IMR-90 (cell line): Measurements from ENCODE around the gene PLXNC1. TPM values are rescaled to one million over a fixed set of nuclear protein-coding genes. Genes with fewer than 3 reads are reported as not detected.

ENCODE experiments used
- ATAC-seq: fragments of 200-7000 bp; cut with Tn5 transposase; 2 replicates; pipeline ENCODE4 v1.9.1; 2020; ENCODE audit warnings: low read depth, mild to moderate bottlenecking, moderate library complexity
- BruUV-seq: library from RNA; stranded (reverse); fragments of 400-500 nt; replicated peaks from 2 replicates; lab custom pipeline; 2021; lab: Mats Ljungman, UMichigan
- CTCF ChIA-PET: fragments of 300-600 bp; formaldehyde crosslinking; extraction: SDS; loops from one replicate; lab custom pipeline; 2021; ENCODE audit warnings: antibody characterized with exemption; lab: Yijun Ruan, JAX
- POLR2A ChIA-PET: fragments of 300-600 bp; sonication (Branson Sonifier 250); formaldehyde crosslinking; loops from one replicate; lab custom pipeline; 2022; ENCODE audit warnings: antibody characterized with exemption; ENCODE audit not compliant: unreplicated experiment; lab: Charles Lee
- DNase-seq: peaks from one replicate; pipeline ENCODE4 v3.0.0; 2013
- H2AFZ ChIP-seq: replicated peaks from 2 replicates; pipeline ENCODE3; 2013; ENCODE audit warnings: low read length, mild to moderate bottlenecking; ENCODE audit not compliant: poor library complexity
- H2AK5ac ChIP-seq: 2 replicates; pipeline ENCODE4 v1.6.1; 2013; ENCODE audit warnings: low read depth, low read length, inconsistent platforms
- H2AK9ac ChIP-seq: replicated peaks from 2 replicates; pipeline ENCODE3; 2013; ENCODE audit warnings: mild to moderate bottlenecking, low read depth, low read length, moderate library complexity; ENCODE audit not compliant: poor library complexity
- H2BK120ac ChIP-seq: 2 replicates; pipeline ENCODE4 v1.6.1; 2013; ENCODE audit warnings: low read depth, low read length, inconsistent platforms
- H2BK15ac ChIP-seq: 3 replicates; pipeline ENCODE4 v1.6.1; 2013; ENCODE audit warnings: low read depth, low read length, inconsistent platforms
- H2BK20ac ChIP-seq: 2 replicates; pipeline ENCODE4 v1.6.1; 2013; ENCODE audit warnings: low read depth, mild to moderate bottlenecking, inconsistent platforms, low read length, moderate library complexity
- H2BK5ac ChIP-seq: 2 replicates; pipeline ENCODE4 v1.6.1; 2013; ENCODE audit warnings: mild to moderate bottlenecking, low read depth, low read length, inconsistent platforms; ENCODE audit not compliant: poor library complexity, severe bottlenecking
- H3K14ac ChIP-seq: replicated peaks from 2 replicates; pipeline ENCODE4 v1.6.1; 2013; ENCODE audit warnings: low read depth, low read length, inconsistent platforms
- H3K18ac ChIP-seq: 2 replicates; pipeline ENCODE4 v1.6.1; 2013; ENCODE audit warnings: low read depth, low read length, control low read depth
- H3K23ac ChIP-seq: 2 replicates; pipeline ENCODE4 v1.6.1; 2013; ENCODE audit warnings: low read depth, low read length, inconsistent platforms
- H3K27ac ChIP-seq: 2 replicates; pipeline ENCODE4 v1.5.1; 2013; ENCODE audit warnings: mild to moderate bottlenecking, control low read depth, low read length; ENCODE audit not compliant: insufficient read depth
- H3K27me3 ChIP-seq: 2 replicates; pipeline ENCODE4 v1.6.1; 2013; ENCODE audit warnings: low read length; ENCODE audit not compliant: control insufficient read depth, insufficient read depth
- H3K36me3 ChIP-seq: 2 replicates; pipeline ENCODE4 v1.6.1; 2013; ENCODE audit warnings: low read length, mixed read lengths; ENCODE audit not compliant: control insufficient read depth, insufficient read depth
- H3K4ac ChIP-seq: 2 replicates; pipeline ENCODE4 v1.6.1; 2013; ENCODE audit warnings: low read depth, low read length, inconsistent platforms
- H3K4me1 ChIP-seq: 2 replicates; pipeline ENCODE4 v1.6.1; 2013; ENCODE audit warnings: low read length, mixed read lengths; ENCODE audit not compliant: control insufficient read depth, insufficient read depth
- H3K4me2 ChIP-seq: 2 replicates; pipeline ENCODE4 v1.6.1; 2013; ENCODE audit warnings: low read depth, mild to moderate bottlenecking, control low read depth, low read length, moderate library complexity
- H3K4me3 ChIP-seq: 2 replicates; pipeline ENCODE4 v1.5.1; 2013; ENCODE audit warnings: low read depth, mild to moderate bottlenecking, control low read depth, low read length, moderate library complexity; ENCODE audit not compliant: insufficient read depth
- H3K56ac ChIP-seq: 2 replicates; pipeline ENCODE4 v1.6.1; 2013; ENCODE audit warnings: low read length, inconsistent platforms; ENCODE audit not compliant: insufficient read depth; ENCODE audit errors: extremely low read depth
- H3K79me1 ChIP-seq, 2 experiments: 2 replicates each; pipeline ENCODE4 v1.6.1; 2013; ENCODE audit warnings: low read length in 2 of 2, inconsistent platforms in 1 of 2, low read depth in 1 of 2
- H3K9ac ChIP-seq: 2 replicates; pipeline ENCODE4 v1.6.1; 2013; ENCODE audit warnings: low read depth, low read length, control low read depth
- H3K9me1 ChIP-seq: 2 replicates; pipeline ENCODE4 v1.6.1; 2013; ENCODE audit warnings: low read length, inconsistent platforms; ENCODE audit not compliant: insufficient read depth
- H3K9me3 ChIP-seq: 2 replicates; pipeline ENCODE4 v1.6.1; 2013; ENCODE audit warnings: low read length; ENCODE audit not compliant: control insufficient read depth, insufficient read depth
- H4K20me1 ChIP-seq: 2 replicates; pipeline ENCODE4 v1.6.1; 2013; ENCODE audit warnings: low read length, inconsistent platforms; ENCODE audit not compliant: insufficient read depth
- H4K5ac ChIP-seq: 2 replicates; pipeline ENCODE4 v1.6.1; 2013; ENCODE audit warnings: mild to moderate bottlenecking, low read depth, low read length, control low read depth
- H4K8ac ChIP-seq, 2 experiments: 2 replicates each; pipeline ENCODE4 v1.6.1; 2013; ENCODE audit warnings: low read depth in 2 of 2, low read length in 2 of 2, control low read depth in 1 of 2, inconsistent platforms in 1 of 2
- H4K91ac ChIP-seq: 2 replicates; pipeline ENCODE4 v1.6.1; 2013; ENCODE audit warnings: low read depth, low read length, inconsistent platforms; ENCODE audit not compliant: insufficient read depth
- MAFK ChIP-seq: IDR thresholded peaks from 2 replicates; pipeline ENCODE4 v1.6.1; 2012; ENCODE audit warnings: low read depth, low read length, improper control_type of control experiment
- MXI1 ChIP-seq: IDR thresholded peaks from 2 replicates; pipeline ENCODE4 v1.6.1; 2012; ENCODE audit warnings: low read depth, mild to moderate bottlenecking, low read length, moderate library complexity, borderline replicate concordance
- RAD21 ChIP-seq: IDR thresholded peaks from 2 replicates; pipeline ENCODE4 v1.6.1; 2012; ENCODE audit warnings: low read length, improper control_type of control experiment
- WGBS, 2 experiments: methylation state at CpG; one replicate each; pipeline versions ENCODE4 v1.1.5 to v1.1.7; 2013; ENCODE audit warnings: missing lambda C conversion rate in 2 of 2; ENCODE audit not compliant: insufficient read length in 1 of 2; ENCODE audit errors: extremely low coverage in 2 of 2; 5-methylcytosine and 5-hydroxymethylcytosine counted together
- dilution Hi-C: fragments of 300-500 bp; cut with HindIII; formaldehyde crosslinking; loops from one replicate; pipeline ENCODE4 v1.14.3; 2018; ENCODE audit warnings: low sequenced_read_pairs; ENCODE audit not compliant: unreplicated experiment
- in situ Hi-C: fragments of 300-500 bp; cut with MboI; formaldehyde crosslinking; loops from 3 replicates; pipeline ENCODE4 v1.14.3; 2019; ENCODE audit warnings: low sequenced_read_pairs, inconsistent platforms, mixed read lengths
- intact Hi-C: fragments of 100-400 bp; cut with micrococcal nuclease; formaldehyde crosslinking; loops from 2 replicates; pipeline ENCODE4 v1.10.0; 2022
- polyA plus RNA-seq, 3 experiments: library from polyadenylated mRNA; depleted of rRNA; stranded (reverse); fragments of >200 nt; gene quantifications; 2 replicates each; pipeline ENCODE4 v1.2.3, GENCODE V29; 2012; ENCODE audit warnings: low replicate concordance in 1 of 3
- total RNA-seq: library from RNA; depleted of rRNA; stranded (reverse); fragments of >200 nt; gene quantifications from 2 replicates; pipeline ENCODE4 v1.2.3, GENCODE V29; 2012
- TF ChIP-seq, protein P1 (sequence below): fragments of 150-350 bp; IDR thresholded peaks from 2 replicates; pipeline ENCODE4 v1.6.1; 2017; ENCODE audit warnings: mild to moderate bottlenecking, antibody characterized with exemption, low read length, low read depth
- TF ChIP-seq, protein P2 (sequence below): fragments of 150-350 bp; IDR thresholded peaks from 2 replicates; pipeline ENCODE4 v1.6.1; 2016; ENCODE audit warnings: low read depth, mild to moderate bottlenecking, low read length, moderate library complexity, borderline replicate concordance

Gene PLXNC1
- total and polyA plus RNA-seq, 2 of the 4 experiments (the other 2 are of a cell fraction): 1.0 to 1.6 TPM

DNA sequence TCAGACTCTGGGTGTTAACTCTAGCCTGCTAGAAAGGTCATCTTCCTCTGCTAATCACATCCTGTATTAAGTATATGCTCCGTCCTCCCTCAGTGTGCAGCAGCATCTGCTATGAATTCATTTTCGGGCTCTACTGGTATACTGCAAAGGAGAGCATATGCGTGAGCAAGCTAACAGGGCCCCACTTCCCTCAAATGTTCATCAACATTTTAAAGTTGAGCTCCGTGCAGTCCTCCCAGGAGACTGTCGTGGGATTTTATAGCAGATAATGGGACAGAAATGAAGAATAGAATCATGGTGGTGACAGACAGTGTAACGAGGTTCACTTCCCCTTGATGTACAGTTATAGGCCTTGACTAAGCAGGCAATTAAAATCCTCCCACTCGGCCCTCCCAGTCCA, 131.7 kb downstream of the PLXNC1 start:
- H4K8ac ChIP-seq: no peak overlapping the region
- H4K20me1 ChIP-seq: no peaks in the 10 kb centered on the region
- ChIA-PET POLR2A (no interaction called here), CTCF (no interaction called here)
- no peak overlapping the region for H3K4me3 ChIP-seq
- ATAC-seq (no peak), DNase-seq (no peak)
- peaks cover 2% of the 10 kb centered on the region; the same call in 1 of the 2 replicates for H3K4me1 ChIP-seq
- H3K36me3 ChIP-seq: no peaks in the 10 kb centered on the region
- intact Hi-C loops: no loop called here
- no peak overlapping the region for H3K9ac ChIP-seq
- H3K14ac ChIP-seq: no peak overlapping the region
- peaks cover 4% of the 10 kb centered on the region for H3K27me3 ChIP-seq
- no peak overlapping the region for H2BK20ac ChIP-seq
- no peak overlapping the region for H4K91ac ChIP-seq
- H3K56ac ChIP-seq: no peak overlapping the region
- no peak overlapping the region for H4K5ac ChIP-seq
- no peaks in the 10 kb centered on the region for H3K9me3 ChIP-seq
- dilution Hi-C loops: no loop called here
- TF ChIP-seq MXI1 (no peak), RAD21 (no peak), MAFK (no peak)
- TF ChIP-seq, protein P1, sequence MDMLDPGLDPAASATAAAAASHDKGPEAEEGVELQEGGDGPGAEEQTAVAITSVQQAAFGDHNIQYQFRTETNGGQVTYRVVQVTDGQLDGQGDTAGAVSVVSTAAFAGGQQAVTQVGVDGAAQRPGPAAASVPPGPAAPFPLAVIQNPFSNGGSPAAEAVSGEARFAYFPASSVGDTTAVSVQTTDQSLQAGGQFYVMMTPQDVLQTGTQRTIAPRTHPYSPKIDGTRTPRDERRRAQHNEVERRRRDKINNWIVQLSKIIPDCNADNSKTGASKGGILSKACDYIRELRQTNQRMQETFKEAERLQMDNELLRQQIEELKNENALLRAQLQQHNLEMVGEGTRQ: no peak
- TF ChIP-seq, protein P2, sequence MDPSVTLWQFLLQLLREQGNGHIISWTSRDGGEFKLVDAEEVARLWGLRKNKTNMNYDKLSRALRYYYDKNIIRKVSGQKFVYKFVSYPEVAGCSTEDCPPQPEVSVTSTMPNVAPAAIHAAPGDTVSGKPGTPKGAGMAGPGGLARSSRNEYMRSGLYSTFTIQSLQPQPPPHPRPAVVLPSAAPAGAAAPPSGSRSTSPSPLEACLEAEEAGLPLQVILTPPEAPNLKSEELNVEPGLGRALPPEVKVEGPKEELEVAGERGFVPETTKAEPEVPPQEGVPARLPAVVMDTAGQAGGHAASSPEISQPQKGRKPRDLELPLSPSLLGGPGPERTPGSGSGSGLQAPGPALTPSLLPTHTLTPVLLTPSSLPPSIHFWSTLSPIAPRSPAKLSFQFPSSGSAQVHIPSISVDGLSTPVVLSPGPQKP: no peak
- in situ Hi-C loops: no loop called here
- H2AK9ac ChIP-seq: no peak overlapping the region
- no peak overlapping the region for H3K4me2 ChIP-seq
- H3K27ac ChIP-seq: no peak overlapping the region
- no peak overlapping the region for H2BK5ac ChIP-seq
- no peaks in the 10 kb centered on the region for H3K79me1 ChIP-seq
- no peak overlapping the region for H2BK120ac ChIP-seq
- H3K23ac ChIP-seq: no peak overlapping the region
- BruUV-seq: no TSS peak
- no CpG with 5 or more reads among the region's 7 CpGs for WGBS, 2 experiments
- H2BK15ac ChIP-seq: no peak overlapping the region
- H2AFZ ChIP-seq: no peak overlapping the region
- H3K9me1 ChIP-seq: peaks cover 3% of the 10 kb centered on the region; the same call in 1 of the 2 replicates
- H2AK5ac ChIP-seq: no peak overlapping the region
- H3K18ac ChIP-seq: no peak overlapping the region
- H3K4ac ChIP-seq: no peak overlapping the region
